AG09319 (cell line): ENCODE data around the gene LRRFIP1.

ENCODE experiments used
- DNase-seq: peaks from one replicate; pipeline ENCODE4 v3.0.0-alpha.2; 2010; ENCODE audit warnings: low read depth; ENCODE audit errors: extremely low read depth
- CTCF ChIP-seq: IDR thresholded peaks from 2 replicates; pipeline ENCODE4 v1.5.1; 2011; ENCODE audit warnings: low read depth, mild to moderate bottlenecking, inconsistent platforms, low read length, moderate library complexity

The LRRFIP1 gene

GRCh38 chr2:237667893-237668292 is 40.5 kb downstream of the LRRFIP1 start:
- no peak for TF ChIP-seq CTCF
- no peak for DNase-seq

DNA sequence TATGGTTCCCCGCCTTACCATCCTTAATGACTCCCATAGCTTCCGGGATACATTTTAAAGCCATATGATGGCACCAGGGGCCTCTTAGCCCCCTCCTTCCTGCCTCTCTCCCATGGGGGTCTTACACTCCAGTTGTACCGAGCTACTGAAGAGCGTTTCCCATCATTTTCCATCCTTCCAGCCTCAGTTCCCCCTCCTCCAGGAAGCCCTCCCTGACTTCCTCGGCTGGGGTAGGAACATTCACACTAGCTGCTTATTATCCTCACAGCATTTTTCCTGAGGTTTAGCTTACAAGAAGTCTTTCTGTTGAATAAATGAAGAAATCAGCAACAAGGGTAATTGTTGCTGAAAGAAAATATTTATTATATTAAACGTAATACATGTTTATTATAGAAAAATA is 41.1 kb downstream of the LRRFIP1 start:
- no peak for TF ChIP-seq CTCF
- no peak for DNase-seq

DNA sequence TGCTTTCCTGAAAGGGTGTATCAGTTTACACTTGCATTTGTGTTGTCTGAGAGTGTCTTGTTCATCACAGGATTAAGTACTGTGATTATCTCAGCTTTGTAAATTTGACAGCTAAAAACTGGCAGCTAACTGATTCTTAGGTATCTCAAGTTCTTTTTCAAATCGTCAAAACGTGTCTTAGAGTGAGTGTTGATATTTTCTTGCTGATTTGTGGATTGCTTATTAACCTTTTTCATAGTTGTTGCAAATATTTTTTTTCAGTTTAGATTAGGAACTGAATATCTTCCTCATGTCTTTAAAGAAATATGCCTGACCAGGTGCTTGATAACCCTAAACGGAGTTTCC is 41.9 kb downstream of the LRRFIP1 start:
- no peak for TF ChIP-seq CTCF
- DNase-seq: no peak

DNA sequence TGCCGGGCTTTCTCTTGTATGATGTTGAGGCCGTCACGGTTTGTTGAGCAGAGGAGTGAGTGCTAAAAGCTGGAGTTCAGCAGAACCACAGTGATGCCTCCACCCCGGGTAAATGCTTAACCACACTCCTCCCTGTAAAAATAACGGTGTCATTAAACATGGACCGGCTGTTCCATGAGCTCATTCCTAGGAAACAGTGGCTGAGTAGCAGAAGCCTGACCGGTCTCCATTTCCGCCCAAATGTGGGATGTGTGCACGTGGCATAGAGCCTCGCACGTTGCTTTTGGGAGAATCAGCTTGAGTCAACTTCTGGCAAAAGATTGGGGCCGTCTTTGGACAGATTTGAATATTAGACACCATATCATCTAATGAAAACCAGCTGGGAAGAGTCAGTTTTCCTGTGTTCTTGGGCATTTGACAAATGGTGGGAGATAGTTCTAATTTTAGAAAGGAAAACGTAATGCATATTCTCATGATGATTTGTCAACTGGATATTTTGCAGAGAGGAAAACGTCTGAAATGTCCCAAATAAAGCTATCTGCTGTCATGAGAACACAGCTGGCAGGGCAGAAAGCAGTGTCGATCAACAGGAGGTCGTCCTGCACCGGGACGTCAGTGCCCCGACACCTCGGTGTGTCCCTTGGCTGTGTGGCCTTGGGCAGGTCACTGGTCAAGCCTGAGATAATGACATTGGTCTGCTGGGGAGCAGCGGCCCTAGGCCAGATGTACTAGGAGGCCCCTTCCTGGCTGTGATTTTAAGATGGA is 42.4 kb downstream of the LRRFIP1 start:
- no peak for TF ChIP-seq CTCF

DNA sequence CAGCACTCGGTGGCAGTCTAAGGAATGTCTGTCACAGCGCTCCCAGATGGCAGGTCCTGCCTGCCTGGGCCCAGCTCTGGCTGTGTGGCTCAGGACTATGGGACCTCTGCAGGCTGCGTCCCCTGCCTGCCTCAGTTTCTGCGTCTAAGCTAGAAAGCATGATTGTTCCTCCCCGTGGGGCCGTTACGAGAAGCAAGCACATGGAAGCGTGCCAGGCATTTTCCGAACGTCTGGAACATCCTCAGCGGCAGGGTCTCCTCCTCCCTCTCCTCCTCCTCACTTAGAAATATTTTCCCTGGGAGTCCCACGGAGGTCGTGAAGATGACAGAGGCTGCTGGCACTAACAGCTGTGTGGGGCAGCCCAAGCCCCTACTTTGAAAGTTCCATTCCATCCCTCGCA is 43.3 kb downstream of the LRRFIP1 start:
- TF ChIP-seq CTCF: no peak

More for the DNA sequence above, 42.4 kb downstream of the LRRFIP1 start:
- DNase-seq: peak; percentile 96

DNA sequence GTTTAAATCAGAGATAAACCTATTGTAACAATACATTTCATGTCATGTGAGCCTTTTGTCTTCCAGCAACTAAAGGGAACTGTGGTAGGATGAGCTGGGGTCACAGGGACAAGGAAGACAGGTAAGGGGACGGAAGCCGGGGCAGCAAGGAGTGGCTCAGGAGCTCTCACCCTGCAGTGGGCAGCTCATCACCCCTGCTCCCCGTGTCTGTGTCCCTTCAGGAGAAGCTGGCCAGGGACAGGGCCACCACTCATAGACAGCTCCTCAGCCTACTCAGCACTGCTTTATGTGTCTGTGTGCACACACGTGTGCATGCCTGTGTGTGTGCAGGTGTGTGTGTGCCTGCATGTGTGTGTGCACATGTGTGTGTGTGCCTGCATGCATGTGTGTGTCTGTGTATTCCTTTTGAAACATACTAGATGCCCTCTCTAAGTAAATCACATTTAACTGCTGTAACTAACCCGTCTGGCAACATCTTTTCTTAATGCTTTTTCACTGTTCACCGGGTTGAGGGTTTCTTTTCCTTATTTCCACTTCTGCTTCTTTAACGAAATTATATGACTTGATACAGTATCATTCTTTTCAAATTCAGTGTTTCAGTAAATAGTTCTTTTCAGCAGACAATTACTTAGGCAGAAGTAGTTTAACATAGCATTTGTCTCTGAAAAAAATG is 44.2 kb downstream of the LRRFIP1 start:
- TF ChIP-seq CTCF: no peak
- DNase-seq: no peak

More for the DNA sequence above, 43.3 kb downstream of the LRRFIP1 start:
- no peak for DNase-seq

GRCh38 chr2:237672731-237673129 is 45.3 kb downstream of the LRRFIP1 start:
- TF ChIP-seq CTCF: no peak

More at GRCh38 chr2:237672731-237673129, 45.3 kb downstream of the LRRFIP1 start:
- DNase-seq: no peak
